C4-2B (cell line): ENCODE results near the gene CTXND2.

ENCODE experiments used
- CTCF ChIP-seq: fragments of 450-650 bp; conservative IDR thresholded peaks from 2 replicates; pipeline ENCODE4 v1.5.1; 2017; ENCODE audit warnings: mild to moderate bottlenecking
- ZFX ChIP-seq: fragments of 450-650 bp; IDR thresholded peaks from 2 replicates; pipeline ENCODE4 v1.6.1; 2017

GRCh38 chr1:150841626-150842025 lies 45.3 kb upstream of the CTXND2 start:
- TF ChIP-seq CTCF (no peak), ZFX (no peak)
